Type B pancreatic cell (in vitro differentiated cells): ENCODE results near the gene SLC2A6. TPM values are rescaled to one million over a fixed set of nuclear protein-coding genes. Genes with fewer than 3 reads are reported as not detected.

ENCODE experiments used
- DNase-seq: peaks from one replicate; pipeline ENCODE4 v3.0.0; 2021; ENCODE audit warnings: mixed read lengths; ENCODE audit not compliant: unreplicated experiment; ENCODE audit errors: extremely low spot score
- H3K27ac Mint-ChIP-seq: 2 replicates; pipeline ENCODE4 v1.8.0; 2021; ENCODE audit warnings: mild to moderate bottlenecking, mixed read lengths
- H3K27me3 Mint-ChIP-seq: 2 replicates; pipeline ENCODE4 v1.8.0; 2021; ENCODE audit warnings: mixed read lengths
- H3K36me3 Mint-ChIP-seq: 2 replicates; pipeline ENCODE4 v1.8.0; 2021; ENCODE audit warnings: mixed read lengths
- H3K4me1 Mint-ChIP-seq: one replicate; pipeline ENCODE4 v1.8.0; 2021; ENCODE audit warnings: mixed read lengths; ENCODE audit not compliant: unreplicated experiment
- H3K4me3 Mint-ChIP-seq: 2 replicates; pipeline ENCODE4 v1.8.0; 2021; ENCODE audit warnings: mild to moderate bottlenecking, mixed read lengths
- H3K9me3 Mint-ChIP-seq: 2 replicates; pipeline ENCODE4 v1.8.0; 2021; ENCODE audit warnings: mixed read lengths
- CTCF ChIP-seq: fragments of 200-600 bp; sonication (generic); conservative IDR thresholded peaks from 2 replicates; pipeline ENCODE4 v1.5.0; 2021; ENCODE audit warnings: antibody characterized with exemption, mild to moderate bottlenecking
- total RNA-seq: library from RNA; stranded (reverse); gene quantifications from 2 replicates; pipeline ENCODE4 v1.2.1, GENCODE V29; 2021; ENCODE audit warnings: low replicate concordance

The SLC2A6 gene
- total RNA-seq, 1 donor from 2014 or later, result 8.2 TPM

- Mint-ChIP-seq H3K4me3 (no peak overlapping the region), H3K4me1 (peaks cover 11% of the 10 kb centered on the region), H3K27me3 (peaks cover 3% of the 10 kb centered on the region), H3K27ac (no peak overlapping the region), H3K36me3 (no peaks in the 10 kb centered on the region), H3K9me3 (no peaks in the 10 kb centered on the region)
- DNase-seq, result no peak
- no peak for TF ChIP-seq CTCF
Observed at GRCh38 chr9:133488686-133489252, 9.9 kb upstream of the SLC2A6 start.

- H3K36me3 Mint-ChIP-seq, result no peaks in the 10 kb centered on the region
- no peak overlapping the region for H3K4me3 Mint-ChIP-seq
- H3K4me1 Mint-ChIP-seq, result peaks cover 15% of the 10 kb centered on the region
- TF ChIP-seq CTCF, result no peak
- H3K27ac Mint-ChIP-seq, result no peak overlapping the region
- DNase-seq, result no peak
- peaks cover 8% of the 10 kb centered on the region for H3K27me3 Mint-ChIP-seq
- H3K9me3 Mint-ChIP-seq, result no peaks in the 10 kb centered on the region
Observed at GRCh38 chr9:133487331-133487725, 8.4 kb upstream of the SLC2A6 start.

GRCh38 chr9:133485531-133486260, 6.8 kb upstream of the SLC2A6 start:
- DNase-seq, result no peak
- Mint-ChIP-seq H3K4me1 (peaks cover 18% of the 10 kb centered on the region), H3K4me3 (no peak overlapping the region), H3K27me3 (peaks cover 8% of the 10 kb centered on the region), H3K36me3 (no peaks in the 10 kb centered on the region), H3K9me3 (no peaks in the 10 kb centered on the region), H3K27ac (peak overlapping the region; percentile 58)
- no peak for TF ChIP-seq CTCF

- Mint-ChIP-seq H3K36me3 (no peaks in the 10 kb centered on the region), H3K4me3 (no peak overlapping the region), H3K27ac (peak overlapping the region; percentile 60), H3K4me1 (peaks cover 18% of the 10 kb centered on the region), H3K27me3 (peaks cover 6% of the 10 kb centered on the region), H3K9me3 (no peaks in the 10 kb centered on the region)
- no peak for TF ChIP-seq CTCF
- DNase-seq, result no peak
Observed at GRCh38 chr9:133484671-133485437, 6.0 kb upstream of the SLC2A6 start.

GRCh38 chr9:133483611-133484010, 4.7 kb upstream of the SLC2A6 start:
- H3K4me3 Mint-ChIP-seq, result no peak overlapping the region
- peaks cover 18% of the 10 kb centered on the region for H3K4me1 Mint-ChIP-seq
- H3K27ac Mint-ChIP-seq, result peak overlapping the region; percentile 70
- DNase-seq, result no peak
- peaks cover 6% of the 10 kb centered on the region for H3K27me3 Mint-ChIP-seq
- no peaks in the 10 kb centered on the region for H3K36me3 Mint-ChIP-seq
- H3K9me3 Mint-ChIP-seq, result no peaks in the 10 kb centered on the region
- TF ChIP-seq CTCF, result no peak
